Measurements from ENCODE around the gene SIN3A.

SIN3A gene

GRCh38 chr15:75456710-75457109 lies 5.2 kb upstream of the SIN3A start:
- Histone ChIP-seq H3K4me3 (ENCODE audit: low read depth in 1 of 2, low read length in 2 of 2) (peak overlapping the region in 1 of 2 donors; percentile 90), H3K27me3 (ENCODE audit: low read depth, low read length) (no peaks in the 10 kb centered on the region), H3K36me3 (ENCODE audit: control insufficient read depth in 1 of 2, insufficient read depth in 2 of 2, low read length in 2 of 2) (no peaks in the 10 kb centered on the region), H3K4me1 (ENCODE audit: control insufficient read depth in 1 of 2, insufficient read depth in 2 of 2, low read length in 2 of 2) (peaks cover 6 to 12% of the 10 kb centered on the region in 2 donors), H3K9me3 (ENCODE audit: control insufficient read depth in 1 of 2, low read length in 2 of 2) (no peaks in the 10 kb centered on the region), H3K27ac (ENCODE audit: low read length) (no peak overlapping the region)

GRCh38 chr15:75455982-75456531 lies 4.6 kb upstream of the SIN3A start:
- Histone ChIP-seq H3K4me1 (ENCODE audit: control insufficient read depth in 1 of 2, insufficient read depth in 2 of 2, low read length in 2 of 2) (peaks cover 6 to 12% of the 10 kb centered on the region in 2 donors), H3K27me3 (ENCODE audit: low read depth, low read length) (no peaks in the 10 kb centered on the region), H3K9me3 (ENCODE audit: control insufficient read depth in 1 of 2, low read length in 2 of 2) (no peaks in the 10 kb centered on the region), H3K27ac (ENCODE audit: low read length) (peak overlapping the region; percentile 87), H3K36me3 (ENCODE audit: control insufficient read depth in 1 of 2, insufficient read depth in 2 of 2, low read length in 2 of 2) (no peaks in the 10 kb centered on the region), H3K4me3 (ENCODE audit: low read depth in 1 of 2, low read length in 2 of 2) (peak overlapping the region; percentile 85 to 90)

DNA sequence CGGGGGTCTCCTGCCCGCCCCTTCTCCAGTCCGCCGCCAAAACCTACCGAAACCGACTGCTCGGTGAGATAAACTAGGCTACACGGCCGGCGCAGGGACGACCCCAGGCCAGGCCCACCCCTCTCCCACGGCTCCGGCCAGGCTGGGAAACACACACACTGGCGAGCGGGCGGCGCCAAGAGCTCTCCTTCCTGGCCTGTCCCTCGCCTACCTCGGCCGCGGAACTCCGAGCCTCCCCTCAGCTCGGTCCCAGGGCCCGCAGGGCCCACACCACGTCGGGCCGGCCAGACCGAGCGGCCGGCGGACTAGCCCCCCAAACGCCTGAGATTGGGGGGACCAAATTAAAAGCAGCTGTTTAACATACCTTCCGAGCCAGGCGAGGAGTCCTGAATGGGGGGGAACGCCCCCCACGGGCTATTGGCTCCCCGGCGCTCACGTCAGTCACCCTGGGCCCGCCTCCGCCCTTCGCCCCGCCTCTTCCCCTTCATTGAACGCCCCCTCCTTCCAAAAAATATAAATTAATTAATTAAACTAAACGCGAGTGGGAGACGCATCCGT lies 4.0 kb upstream of the SIN3A start:
- Histone ChIP-seq H3K4me3 (ENCODE audit: low read depth in 1 of 2, low read length in 2 of 2) (peak overlapping the region; percentile 85 to 90), H3K27me3 (ENCODE audit: low read depth, low read length) (no peaks in the 10 kb centered on the region), H3K4me1 (ENCODE audit: control insufficient read depth in 1 of 2, insufficient read depth in 2 of 2, low read length in 2 of 2) (peaks cover 6 to 12% of the 10 kb centered on the region in 2 donors)

DNA sequence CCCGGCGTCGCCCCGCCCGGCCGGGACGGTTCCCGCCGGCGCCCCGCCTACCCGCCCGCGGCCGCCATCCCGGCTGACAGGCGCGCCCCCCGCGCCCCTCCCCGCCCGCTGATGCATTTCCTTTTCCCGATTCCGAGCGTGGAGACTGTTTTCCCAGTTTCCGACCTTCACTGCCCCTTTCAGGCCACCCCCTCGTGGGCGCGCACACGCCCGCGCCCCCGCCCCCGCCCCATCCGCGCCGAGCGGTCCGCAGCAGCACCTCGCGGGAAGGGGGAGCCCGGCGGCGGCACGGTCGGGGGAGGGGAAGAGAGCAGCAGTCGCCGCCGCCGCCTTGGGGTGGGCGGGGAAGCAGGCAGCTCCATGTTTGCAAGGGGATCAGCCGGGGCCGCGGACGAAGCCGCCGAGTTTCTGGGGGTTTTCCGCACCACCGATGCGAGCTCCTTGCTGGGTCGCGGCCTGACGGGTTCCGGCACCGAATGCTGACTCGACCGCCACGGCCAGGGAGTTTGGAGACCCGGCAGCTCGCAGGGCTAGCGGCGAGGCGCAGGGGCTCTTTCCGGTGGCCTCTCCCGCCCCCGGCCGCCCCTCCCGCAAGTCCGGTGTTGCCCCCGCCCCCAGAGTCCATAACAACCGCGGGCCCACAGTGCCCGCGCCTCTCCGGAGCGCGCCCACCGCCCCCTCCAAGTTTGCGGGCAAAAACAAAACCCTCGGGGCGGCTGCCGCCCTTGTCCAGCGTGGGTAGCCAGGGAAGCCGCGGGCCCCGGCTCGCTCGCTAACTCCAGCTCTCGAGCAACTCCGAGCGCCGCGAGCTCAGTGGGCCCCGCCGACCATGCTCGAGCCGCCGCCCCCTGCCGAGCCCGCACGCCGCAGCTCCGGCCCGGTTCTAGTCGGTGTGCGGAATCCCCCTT lies 3.2 kb upstream of the SIN3A start:
- H3K4me1 ChIP-seq (ENCODE audit: control insufficient read depth in 1 of 2, insufficient read depth in 2 of 2, low read length in 2 of 2), result peaks cover 6 to 16% of the 10 kb centered on the region in 2 donors
- peak overlapping the region; percentile 85 to 90 for H3K4me3 ChIP-seq (ENCODE audit: low read depth in 1 of 2, low read length in 2 of 2)
- H3K27ac ChIP-seq (ENCODE audit: low read length), result peak overlapping the region; percentile 87
- H3K27me3 ChIP-seq (ENCODE audit: low read depth, low read length), result no peaks in the 10 kb centered on the region
- H3K9me3 ChIP-seq (ENCODE audit: control insufficient read depth in 1 of 2, low read length in 2 of 2), result no peaks in the 10 kb centered on the region
- no peaks in the 10 kb centered on the region for H3K36me3 ChIP-seq (ENCODE audit: control insufficient read depth in 1 of 2, insufficient read depth in 2 of 2, low read length in 2 of 2)

More for the DNA sequence above, 4.0 kb upstream of the SIN3A start:
- peak overlapping the region; percentile 87 for H3K27ac ChIP-seq (ENCODE audit: low read length)
- H3K9me3 ChIP-seq (ENCODE audit: control insufficient read depth in 1 of 2, low read length in 2 of 2), result no peaks in the 10 kb centered on the region
- H3K36me3 ChIP-seq (ENCODE audit: control insufficient read depth in 1 of 2, insufficient read depth in 2 of 2, low read length in 2 of 2), result no peaks in the 10 kb centered on the region

DNA sequence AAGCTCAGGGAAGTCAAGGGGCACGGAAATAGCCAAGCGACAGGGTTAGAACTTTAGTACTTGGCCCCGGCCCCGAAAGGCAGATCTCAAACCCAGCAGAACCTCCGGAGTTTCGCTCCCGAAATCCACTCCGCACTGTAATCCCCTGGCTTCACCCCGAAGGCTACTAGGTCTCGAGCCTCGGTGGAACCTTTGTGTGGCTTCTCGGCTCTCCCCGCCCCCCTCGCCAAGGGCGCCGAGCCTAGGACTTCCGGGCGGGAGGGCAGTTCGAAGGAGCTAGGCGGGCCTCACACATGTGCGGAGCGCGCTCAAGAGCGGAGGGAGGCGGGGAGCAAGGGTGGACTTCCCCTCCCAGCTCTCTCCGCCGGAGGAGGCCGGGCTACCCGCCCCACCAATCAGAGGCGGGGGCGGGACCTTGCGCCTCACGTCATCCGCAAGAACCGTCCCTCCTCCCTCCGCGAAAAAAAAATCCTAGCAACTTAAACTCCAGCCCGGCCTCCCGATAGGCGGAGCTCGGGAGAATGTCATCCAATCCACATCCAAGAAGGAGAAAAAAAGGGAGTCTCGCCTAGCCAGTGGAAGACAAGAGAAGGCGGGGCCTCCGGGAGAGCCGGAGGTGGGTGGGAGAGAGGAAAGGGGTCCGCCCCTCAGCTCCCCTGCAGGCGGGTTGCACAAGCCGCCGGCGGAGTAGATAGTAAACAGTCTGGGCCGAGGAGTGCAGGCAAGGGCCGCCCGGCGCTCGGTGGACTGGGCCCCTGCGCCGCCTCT lies 2.4 kb upstream of the SIN3A start:
- peak overlapping the region; percentile 95 for H3K27ac ChIP-seq (ENCODE audit: low read length)
- H3K36me3 ChIP-seq (ENCODE audit: control insufficient read depth in 1 of 2, insufficient read depth in 2 of 2, low read length in 2 of 2), result no peaks in the 10 kb centered on the region
- H3K4me1 ChIP-seq (ENCODE audit: control insufficient read depth in 1 of 2, insufficient read depth in 2 of 2, low read length in 2 of 2), result peaks cover 12 to 24% of the 10 kb centered on the region in 2 donors
- H3K27me3 ChIP-seq (ENCODE audit: low read depth, low read length), result no peaks in the 10 kb centered on the region
- H3K4me3 ChIP-seq (ENCODE audit: low read depth in 1 of 2, low read length in 2 of 2), result peak overlapping the region; percentile 83 to 90
- no peaks in the 10 kb centered on the region for H3K9me3 ChIP-seq (ENCODE audit: control insufficient read depth in 1 of 2, low read length in 2 of 2)

DNA sequence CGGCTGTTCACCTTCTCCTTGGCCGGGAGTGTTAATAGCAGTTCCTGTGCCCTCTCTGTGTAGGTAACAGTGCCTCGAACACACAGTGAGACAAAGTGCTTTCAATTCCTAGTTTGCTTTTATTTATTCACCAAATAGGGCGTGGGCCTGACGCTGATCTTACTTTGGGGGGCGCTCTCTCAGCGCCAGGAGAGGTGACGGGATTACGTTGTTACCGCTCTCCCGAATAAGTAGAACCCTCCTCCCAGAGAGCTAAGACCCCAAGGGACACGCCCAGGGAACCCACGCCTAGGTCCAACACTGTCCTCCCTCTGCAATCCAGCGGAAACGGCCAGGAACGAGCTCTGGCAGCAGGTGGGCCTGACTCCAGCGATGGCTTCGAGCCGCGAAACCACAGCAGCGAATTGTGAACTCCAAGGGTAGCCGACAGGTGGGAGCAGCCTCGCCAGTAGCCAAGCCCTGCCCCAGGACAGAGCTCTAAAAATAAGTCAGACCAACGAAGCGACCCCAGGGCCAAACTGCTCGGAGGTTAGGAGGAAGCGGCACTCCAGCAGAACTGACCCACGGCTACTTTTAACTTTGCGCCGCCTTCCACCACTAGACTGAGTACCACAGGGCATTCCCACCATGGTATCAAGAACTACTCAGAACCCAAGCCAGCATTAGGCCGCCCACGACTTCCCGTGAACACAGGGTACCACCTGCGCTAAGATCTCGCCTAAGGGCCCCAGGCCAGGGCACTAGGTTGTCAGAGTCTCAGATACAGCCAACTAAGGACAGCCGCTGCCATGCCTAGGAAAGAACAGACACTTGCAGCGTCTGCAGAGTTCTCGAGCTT lies 1.6 kb upstream of the SIN3A start:
- Histone ChIP-seq H3K27me3 (ENCODE audit: low read depth, low read length) (no peaks in the 10 kb centered on the region), H3K4me3 (ENCODE audit: low read depth in 1 of 2, low read length in 2 of 2) (peak overlapping the region; percentile 71 to 83), H3K36me3 (ENCODE audit: control insufficient read depth in 1 of 2, insufficient read depth in 2 of 2, low read length in 2 of 2) (no peaks in the 10 kb centered on the region), H3K9me3 (ENCODE audit: control insufficient read depth in 1 of 2, low read length in 2 of 2) (no peaks in the 10 kb centered on the region), H3K4me1 (ENCODE audit: control insufficient read depth in 1 of 2, insufficient read depth in 2 of 2, low read length in 2 of 2) (peaks cover 12 to 25% of the 10 kb centered on the region in 2 donors), H3K27ac (ENCODE audit: low read length) (peak overlapping the region; percentile 95)

- Histone ChIP-seq H3K4me3 (ENCODE audit: low read depth in 1 of 2, low read length in 2 of 2) (peak overlapping the region; percentile 71 to 83), H3K36me3 (ENCODE audit: control insufficient read depth in 1 of 2, insufficient read depth in 2 of 2, low read length in 2 of 2) (no peaks in the 10 kb centered on the region), H3K27me3 (ENCODE audit: low read depth, low read length) (no peaks in the 10 kb centered on the region), H3K4me1 (ENCODE audit: control insufficient read depth in 1 of 2, insufficient read depth in 2 of 2, low read length in 2 of 2) (peaks cover 12 to 25% of the 10 kb centered on the region in 2 donors), H3K9me3 (ENCODE audit: control insufficient read depth in 1 of 2, low read length in 2 of 2) (no peaks in the 10 kb centered on the region), H3K27ac (ENCODE audit: low read length) (peak overlapping the region; percentile 95)
Measured at GRCh38 chr15:75452364-75452864, 924 bp upstream of the SIN3A start.

DNA sequence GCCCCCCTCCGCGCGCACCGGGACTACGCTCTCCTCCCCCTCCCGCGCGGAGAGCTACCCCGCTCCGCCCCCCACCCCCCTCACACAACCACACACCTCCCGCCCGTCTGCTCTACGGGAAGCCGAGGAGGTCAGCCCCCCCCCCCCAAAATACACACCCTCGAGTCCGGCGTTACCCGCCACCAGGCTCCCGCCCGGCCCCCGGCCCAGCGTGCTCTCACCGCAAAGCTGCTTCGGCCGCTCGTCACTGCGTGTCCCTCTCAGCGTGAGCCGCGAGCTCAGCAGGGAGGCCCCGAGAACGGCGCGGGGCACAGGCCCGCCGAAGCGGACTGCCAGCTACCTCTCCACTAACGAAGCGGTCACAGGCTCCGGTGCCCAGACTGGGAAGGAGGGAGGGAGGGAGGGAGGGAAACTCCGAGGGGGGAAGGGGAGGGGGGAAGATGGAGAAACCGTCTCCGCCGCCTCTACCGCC lies 252 bp downstream of the SIN3A start:
- no peaks in the 10 kb centered on the region for H3K36me3 ChIP-seq (ENCODE audit: control insufficient read depth in 1 of 2, insufficient read depth in 2 of 2, low read length in 2 of 2)
- peaks cover 12 to 26% of the 10 kb centered on the region in 2 donors for H3K4me1 ChIP-seq (ENCODE audit: control insufficient read depth in 1 of 2, insufficient read depth in 2 of 2, low read length in 2 of 2)
- H3K9me3 ChIP-seq (ENCODE audit: control insufficient read depth in 1 of 2, low read length in 2 of 2), result no peaks in the 10 kb centered on the region
- H3K4me3 ChIP-seq (ENCODE audit: low read depth in 1 of 2, low read length in 2 of 2), result peak overlapping the region; percentile 48 to 85
- H3K27ac ChIP-seq (ENCODE audit: low read length), result peak overlapping the region; percentile 63
- H3K27me3 ChIP-seq (ENCODE audit: low read depth, low read length), result no peaks in the 10 kb centered on the region

GRCh38 chr15:75450307-75451201 lies 936 bp downstream of the SIN3A start:
- Histone ChIP-seq H3K27ac (ENCODE audit: low read length) (peak overlapping the region; percentile 85), H3K4me3 (ENCODE audit: low read depth in 1 of 2, low read length in 2 of 2) (peak overlapping the region; percentile 85 to 91), H3K27me3 (ENCODE audit: low read depth, low read length) (no peaks in the 10 kb centered on the region), H3K4me1 (ENCODE audit: control insufficient read depth in 1 of 2, insufficient read depth in 2 of 2, low read length in 2 of 2) (peaks cover 12 to 26% of the 10 kb centered on the region in 2 donors), H3K36me3 (ENCODE audit: control insufficient read depth in 1 of 2, insufficient read depth in 2 of 2, low read length in 2 of 2) (no peaks in the 10 kb centered on the region), H3K9me3 (ENCODE audit: control insufficient read depth in 1 of 2, low read length in 2 of 2) (no peaks in the 10 kb centered on the region)
